ENCODE data around the gene FAM209B.

The FAM209B gene

GRCh38 chr20:56580226-56580625 lies 47.2 kb downstream of the FAM209B start:
- H3K27ac ChIP-seq, result no peak overlapping the region
- TF ChIP-seq, protein P1, sequence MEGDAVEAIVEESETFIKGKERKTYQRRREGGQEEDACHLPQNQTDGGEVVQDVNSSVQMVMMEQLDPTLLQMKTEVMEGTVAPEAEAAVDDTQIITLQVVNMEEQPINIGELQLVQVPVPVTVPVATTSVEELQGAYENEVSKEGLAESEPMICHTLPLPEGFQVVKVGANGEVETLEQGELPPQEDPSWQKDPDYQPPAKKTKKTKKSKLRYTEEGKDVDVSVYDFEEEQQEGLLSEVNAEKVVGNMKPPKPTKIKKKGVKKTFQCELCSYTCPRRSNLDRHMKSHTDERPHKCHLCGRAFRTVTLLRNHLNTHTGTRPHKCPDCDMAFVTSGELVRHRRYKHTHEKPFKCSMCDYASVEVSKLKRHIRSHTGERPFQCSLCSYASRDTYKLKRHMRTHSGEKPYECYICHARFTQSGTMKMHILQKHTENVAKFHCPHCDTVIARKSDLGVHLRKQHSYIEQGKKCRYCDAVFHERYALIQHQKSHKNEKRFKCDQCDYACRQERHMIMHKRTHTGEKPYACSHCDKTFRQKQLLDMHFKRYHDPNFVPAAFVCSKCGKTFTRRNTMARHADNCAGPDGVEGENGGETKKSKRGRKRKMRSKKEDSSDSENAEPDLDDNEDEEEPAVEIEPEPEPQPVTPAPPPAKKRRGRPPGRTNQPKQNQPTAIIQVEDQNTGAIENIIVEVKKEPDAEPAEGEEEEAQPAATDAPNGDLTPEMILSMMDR (conservative IDR thresholded peaks at IDR 0.05), result no peak

DNA sequence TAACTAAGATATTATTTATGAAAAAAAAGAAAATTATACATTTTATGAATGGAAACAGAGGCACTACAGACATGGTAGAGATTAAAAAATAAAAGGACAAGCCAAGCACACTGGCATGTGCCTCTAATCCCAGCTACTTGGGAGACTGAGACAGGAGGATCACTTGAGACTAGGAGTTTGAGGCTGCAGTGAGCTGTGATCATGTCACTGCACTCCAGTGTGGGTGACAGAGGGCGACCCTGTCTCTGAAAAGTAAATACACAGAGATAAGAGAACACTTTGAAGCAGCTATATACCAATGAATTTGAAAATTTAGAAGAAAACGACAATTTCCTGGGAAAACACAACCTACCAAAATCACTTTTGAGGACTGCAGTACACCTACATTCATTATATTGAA lies 48.7 kb downstream of the FAM209B start:
- TF ChIP-seq, protein P1 (conservative IDR thresholded peaks at IDR 0.05), result no peak
- H3K27ac ChIP-seq, result no peak overlapping the region

DNA sequence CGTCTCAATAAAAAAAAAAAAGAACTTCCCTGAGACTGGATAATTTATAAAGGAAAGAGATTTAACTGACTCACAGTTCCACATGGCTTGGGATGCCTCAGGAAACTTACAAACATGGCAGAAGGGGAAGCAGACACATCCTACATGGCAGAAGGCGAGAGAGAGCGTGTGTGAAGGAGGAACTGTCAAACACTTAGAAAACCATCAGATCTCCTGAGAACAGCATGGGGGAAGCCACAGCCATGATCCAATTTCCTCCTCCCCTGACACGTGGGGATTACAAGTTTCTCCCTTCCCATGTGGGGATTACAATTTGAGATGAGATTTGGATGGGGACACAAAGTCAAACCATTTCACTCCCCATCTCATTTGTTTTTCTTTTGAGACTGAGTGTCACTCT lies 49.5 kb downstream of the FAM209B start:
- TF ChIP-seq, protein P1 (conservative IDR thresholded peaks at IDR 0.05), result no peak
- H3K27ac ChIP-seq, result no peak overlapping the region

DNA sequence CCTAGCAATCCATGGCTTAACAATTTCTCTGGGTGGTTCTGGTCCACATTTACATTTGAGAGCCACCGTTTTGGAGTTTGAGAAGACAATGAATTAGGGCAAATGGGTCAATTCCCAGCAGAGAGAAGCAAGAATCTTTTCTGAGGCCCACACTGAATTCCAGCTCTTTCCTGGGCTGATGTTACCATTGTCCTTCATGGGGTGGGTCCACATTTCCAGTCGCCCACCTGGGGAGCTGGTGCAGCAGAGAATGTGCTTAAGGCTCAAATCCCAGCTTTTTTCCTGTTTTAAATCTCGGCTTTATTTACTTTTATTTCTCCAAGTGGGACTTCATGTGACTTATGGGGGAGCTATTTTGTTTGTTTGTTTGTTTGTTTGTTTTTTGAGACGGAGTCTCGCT lies 51.9 kb downstream of the FAM209B start:
- TF ChIP-seq, protein P1 (conservative IDR thresholded peaks at IDR 0.05), result no peak
- no peak overlapping the region for H3K27ac ChIP-seq
